Measurements from ENCODE around the gene CYTH2.

CYTH2 gene

GRCh38 chr19:48461982-48462655 lies 7.0 kb upstream of the CYTH2 start:
- peak; percentile 56 for DNase-seq (ENCODE audit: extremely low spot score)
- TF ChIP-seq FOXK2 (IDR thresholded peaks at IDR 0.05): no peak
- no peak for TF ChIP-seq LEF1 (IDR thresholded peaks at IDR 0.05; ENCODE audit: borderline replicate concordance)
- TF ChIP-seq HDGF (IDR thresholded peaks at IDR 0.05; ENCODE audit: borderline replicate concordance): no peak
- TF ChIP-seq FOXM1 (IDR thresholded peaks at IDR 0.05; ENCODE audit: borderline replicate concordance): no peak
- no peak for TF ChIP-seq ARNT (IDR thresholded peaks at IDR 0.05)
- TF ChIP-seq BHLHE40 (IDR thresholded peaks at IDR 0.05; ENCODE audit: borderline replicate concordance): no peak
- TF ChIP-seq SP1 (IDR thresholded peaks at IDR 0.05): no peak
- no peak for TF ChIP-seq ZNF384 (IDR thresholded peaks at IDR 0.05)
- TF ChIP-seq PKNOX1 (IDR thresholded peaks at IDR 0.05): no peak
- TF ChIP-seq TARDBP (IDR thresholded peaks at IDR 0.05): no peak
- ChIA-PET POLR2A (no interaction called here), CTCF (no interaction called here)

- DNase-seq (ENCODE audit: extremely low spot score): no peak
- no peak for TF ChIP-seq L3MBTL2 (conservative IDR thresholded peaks at IDR 0.05)
- no peak for TF ChIP-seq SP1 (IDR thresholded peaks at IDR 0.05)
- TF ChIP-seq SUZ12 (IDR thresholded peaks at IDR 0.05): no peak
- TF ChIP-seq FOXA1 (IDR thresholded peaks at IDR 0.05): no peak
- TF ChIP-seq NFRKB (IDR thresholded peaks at IDR 0.05): no peak
- TF ChIP-seq FOXM1 (IDR thresholded peaks at IDR 0.05; ENCODE audit: borderline replicate concordance): no peak
- TF ChIP-seq TARDBP (IDR thresholded peaks at IDR 0.05): no peak
- TF ChIP-seq PKNOX1 (IDR thresholded peaks at IDR 0.05): no peak
- no peak for TF ChIP-seq FOXK2 (IDR thresholded peaks at IDR 0.05)
- no peak for TF ChIP-seq CTBP1 (IDR thresholded peaks at IDR 0.05; ENCODE audit: borderline replicate concordance)
- no peak for TF ChIP-seq ARNT (IDR thresholded peaks at IDR 0.05)
- no peak for TF ChIP-seq ELF4 (IDR thresholded peaks at IDR 0.05)
- no peak for TF ChIP-seq HDGF (IDR thresholded peaks at IDR 0.05; ENCODE audit: borderline replicate concordance)
- no peak for TF ChIP-seq ZNF384 (IDR thresholded peaks at IDR 0.05)
- no peak for TF ChIP-seq BHLHE40 (IDR thresholded peaks at IDR 0.05; ENCODE audit: borderline replicate concordance)
- ChIA-PET POLR2A (no interaction called here), CTCF (no interaction called here)
These were observed 4.0 kb upstream of the CYTH2 start for GRCh38 chr19:48465215-48465614.

DNA sequence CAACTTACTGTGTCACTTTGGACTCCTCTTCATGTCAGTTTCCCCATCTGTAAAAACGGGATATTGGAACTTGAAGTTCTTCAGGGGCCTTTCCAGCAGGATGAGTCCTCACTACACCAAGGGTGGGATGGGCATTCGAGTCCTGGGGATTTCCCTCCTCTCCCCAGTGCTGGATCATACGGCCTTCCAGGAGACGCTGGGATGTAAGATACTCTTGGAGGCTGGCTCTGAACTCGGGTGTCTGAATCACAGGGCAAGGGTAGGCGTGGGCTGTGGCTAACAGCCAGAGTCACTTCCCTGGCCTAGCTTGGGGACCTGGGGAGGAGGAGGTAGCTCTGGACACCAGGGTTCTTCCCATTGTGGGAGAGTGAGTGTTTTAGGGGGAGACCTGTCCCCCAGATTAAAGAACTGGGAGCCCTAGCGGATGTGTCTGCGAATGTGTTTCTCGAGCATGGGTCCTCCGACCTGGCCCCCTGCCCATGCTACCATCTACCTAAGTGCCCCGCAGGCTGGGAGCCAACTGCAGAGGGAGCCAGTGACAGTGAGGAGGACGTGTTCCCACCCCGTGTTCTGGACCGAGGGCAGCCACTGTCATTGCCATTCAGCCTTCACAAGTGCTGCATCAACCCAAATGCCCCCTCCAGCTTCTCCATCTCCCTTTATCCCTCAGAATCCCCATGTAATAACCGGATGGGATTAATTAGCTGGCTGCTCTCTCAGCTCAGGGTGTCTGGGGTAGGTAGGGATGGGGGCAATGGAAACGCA lies 2.4 kb upstream of the CYTH2 start:
- TF ChIP-seq ELF4 (IDR thresholded peaks at IDR 0.05) (no peak), SP1 (IDR thresholded peaks at IDR 0.05) (no peak), TARDBP (IDR thresholded peaks at IDR 0.05) (no peak), L3MBTL2 (conservative IDR thresholded peaks at IDR 0.05) (no peak), NFRKB (IDR thresholded peaks at IDR 0.05) (no peak), FOXA1 (IDR thresholded peaks at IDR 0.05) (no peak), FOXM1 (IDR thresholded peaks at IDR 0.05; ENCODE audit: borderline replicate concordance) (no peak), ARNT (IDR thresholded peaks at IDR 0.05) (no peak), HDGF (IDR thresholded peaks at IDR 0.05; ENCODE audit: borderline replicate concordance) (no peak), LEF1 (IDR thresholded peaks at IDR 0.05; ENCODE audit: borderline replicate concordance) (no peak), PKNOX1 (IDR thresholded peaks at IDR 0.05) (no peak)
- CTCF ChIA-PET: no interaction called here
- no peak for DNase-seq (ENCODE audit: extremely low spot score)
- POLR2A ChIA-PET: no interaction called here

- ChIA-PET CTCF (no interaction called here), POLR2A (interaction anchor here (0.8 kb wide), 1 partner anchor 23 kb away, joined by 4 read pairs; the partner anchor contains the start of gene GRWD1)
- peak; percentile 98 for DNase-seq (ENCODE audit: extremely low spot score)
- TF ChIP-seq PKNOX1 (IDR thresholded peaks at IDR 0.05): peak; percentile 100
- TF ChIP-seq HDGF (IDR thresholded peaks at IDR 0.05; ENCODE audit: borderline replicate concordance): no peak
- TF ChIP-seq ELF4 (IDR thresholded peaks at IDR 0.05): no peak
- no peak for TF ChIP-seq ZNF384 (IDR thresholded peaks at IDR 0.05)
- peak; percentile 81 for TF ChIP-seq SP1 (IDR thresholded peaks at IDR 0.05)
- no peak for TF ChIP-seq TARDBP (IDR thresholded peaks at IDR 0.05)
- TF ChIP-seq CTBP1 (IDR thresholded peaks at IDR 0.05; ENCODE audit: borderline replicate concordance): no peak
These were observed 339 bp upstream of the CYTH2 start for GRCh38 chr19:48468772-48469288.

DNA sequence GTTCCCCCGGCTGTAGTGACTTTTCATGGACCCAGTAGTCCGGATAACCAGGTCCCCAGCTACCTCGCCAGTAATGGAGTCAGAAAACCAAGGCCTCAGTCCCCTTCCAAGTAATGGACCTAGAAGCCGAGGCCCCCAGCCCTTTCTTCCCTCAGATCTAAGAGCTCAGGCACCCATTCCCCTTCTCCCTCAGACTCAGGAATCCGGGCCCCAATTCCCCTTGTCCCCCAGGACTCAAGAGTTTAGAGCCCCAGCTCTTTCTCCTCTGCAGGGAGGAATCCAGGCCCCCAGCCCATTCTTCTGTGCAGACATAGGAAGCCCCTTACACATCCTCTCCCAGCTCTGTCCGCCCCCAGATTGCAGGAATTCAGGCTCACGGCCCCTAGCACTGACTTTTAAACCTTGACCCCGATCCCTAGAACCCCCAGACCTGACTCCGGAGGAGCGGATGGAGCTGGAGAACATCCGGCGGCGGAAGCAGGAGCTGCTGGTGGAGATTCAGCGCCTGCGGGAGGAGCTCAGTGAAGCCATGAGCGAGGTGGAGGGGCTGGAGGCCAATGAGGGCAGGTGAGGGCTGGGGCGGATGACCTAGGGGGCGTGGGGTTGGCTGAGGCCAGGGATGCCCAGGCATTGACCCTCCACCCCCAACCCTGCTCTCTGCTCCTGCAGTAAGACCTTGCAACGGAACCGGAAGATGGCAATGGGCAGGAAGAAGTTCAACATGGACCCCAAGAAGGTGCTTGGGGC lies 938 bp downstream of the CYTH2 start:
- ChIA-PET CTCF (interaction anchor here (1.4 kb wide), 1 partner anchor 20 kb away, joined by 7 read pairs; no protein-coding TSS in a partner anchor), POLR2A (interaction anchor here (0.8 to 1.0 kb wide), 2 partner anchors 20 to 23 kb away, joined by 3 read pairs; no protein-coding TSS in a partner anchor)
- no peak for DNase-seq (ENCODE audit: extremely low spot score)

More for the DNA sequence above, 938 bp downstream of the CYTH2 start:
- no peak for TF ChIP-seq ARNT (IDR thresholded peaks at IDR 0.05)
- no peak for TF ChIP-seq LEF1 (IDR thresholded peaks at IDR 0.05; ENCODE audit: borderline replicate concordance)
- TF ChIP-seq CTBP1 (IDR thresholded peaks at IDR 0.05; ENCODE audit: borderline replicate concordance): no peak
- no peak for TF ChIP-seq BHLHE40 (IDR thresholded peaks at IDR 0.05; ENCODE audit: borderline replicate concordance)
- no peak for TF ChIP-seq ELF4 (IDR thresholded peaks at IDR 0.05)
- TF ChIP-seq SUZ12 (IDR thresholded peaks at IDR 0.05): no peak
- TF ChIP-seq PKNOX1 (IDR thresholded peaks at IDR 0.05): no peak
- TF ChIP-seq HDGF (IDR thresholded peaks at IDR 0.05; ENCODE audit: borderline replicate concordance): no peak
- TF ChIP-seq SP1 (IDR thresholded peaks at IDR 0.05): no peak
- no peak for TF ChIP-seq FOXK2 (IDR thresholded peaks at IDR 0.05)
- TF ChIP-seq ZNF384 (IDR thresholded peaks at IDR 0.05): no peak

Measured in HEK293T (cell line).